ENCODE results near the gene MBOAT1. TPM values are rescaled to one million over a fixed set of nuclear protein-coding genes. Genes with fewer than 3 reads are reported as not detected.

Gene MBOAT1
- total RNA-seq, 4 donors from 2014 or later: 17.3 to 57.0 (median 45.2) TPM

DNA sequence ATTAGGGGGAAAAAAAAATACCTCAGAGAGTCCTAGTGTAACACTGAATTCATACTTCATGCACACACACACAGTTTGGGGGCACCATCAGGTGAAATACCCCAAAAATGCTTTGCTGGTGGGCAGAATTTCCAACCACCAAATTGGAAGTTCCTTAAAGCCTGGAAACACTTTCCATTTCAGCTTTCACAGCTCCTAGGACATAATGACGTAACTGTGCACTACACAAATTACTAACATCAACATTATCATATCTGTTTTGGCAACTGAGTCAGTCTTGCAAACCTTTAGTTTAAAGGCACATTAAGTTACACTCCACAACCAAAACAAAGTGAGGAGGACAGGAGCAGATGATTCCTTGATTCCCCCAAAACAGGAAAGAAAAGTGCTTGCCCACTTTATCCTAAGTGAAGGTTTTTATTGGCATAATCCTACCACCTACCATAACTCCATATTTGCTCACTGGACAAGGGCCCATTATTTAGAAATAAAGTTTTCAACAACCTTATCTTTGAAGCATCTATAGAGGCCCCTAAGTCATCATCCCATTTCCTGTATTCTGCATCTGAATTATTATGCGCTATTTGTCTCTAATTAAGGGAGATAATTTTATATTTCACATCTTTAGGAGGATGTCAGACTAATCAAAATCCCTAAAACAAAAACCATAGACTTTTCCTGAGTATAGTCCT is 3.4 kb downstream of the MBOAT1 start:
- no peaks in the 10 kb centered on the region for H3K9me3 ChIP-seq
- no peaks in the 10 kb centered on the region for H3K27me3 ChIP-seq
- TF ChIP-seq CTCF (IDR thresholded peaks at IDR 0.05) (no peak), POLR2A (IDR thresholded peaks at IDR 0.05) (no peak)
- H3K4me3 ChIP-seq: no peak overlapping the region
- DNase-seq: no peak
- no peaks in the 10 kb centered on the region for H3K36me3 ChIP-seq
- H3K27ac ChIP-seq: peak overlapping the region in 2 of 4 donors; percentile 22 to 89
- H3K4me1 ChIP-seq: peaks cover 0 to 58% (median 0%) of the 10 kb centered on the region in 4 donors

GRCh38 chr6:20207088-20207418 is 5.2 kb downstream of the MBOAT1 start:
- peak overlapping the region in 2 of 4 donors; percentile 2 to 16 for H3K4me3 ChIP-seq
- no peaks in the 10 kb centered on the region for H3K27me3 ChIP-seq
- no peaks in the 10 kb centered on the region for H3K9me3 ChIP-seq
- TF ChIP-seq POLR2A (IDR thresholded peaks at IDR 0.05): no peak
- TF ChIP-seq CTCF (IDR thresholded peaks at IDR 0.05): no peak
- H3K4me1 ChIP-seq: peaks cover 0 to 67% (median 0%) of the 10 kb centered on the region in 4 donors
- H3K27ac ChIP-seq: peak overlapping the region in 2 of 4 donors; percentile 51 to 61
- H3K36me3 ChIP-seq: no peaks in the 10 kb centered on the region
- DNase-seq: no peak

GRCh38 chr6:20205722-20206161 is 6.5 kb downstream of the MBOAT1 start:
- no peaks in the 10 kb centered on the region for H3K27me3 ChIP-seq
- TF ChIP-seq POLR2A (IDR thresholded peaks at IDR 0.05) (no peak), CTCF (IDR thresholded peaks at IDR 0.05) (no peak)
- DNase-seq: no peak
- no peaks in the 10 kb centered on the region for H3K9me3 ChIP-seq
- peaks cover 0 to 73% (median 0%) of the 10 kb centered on the region in 4 donors for H3K4me1 ChIP-seq
- no peaks in the 10 kb centered on the region for H3K36me3 ChIP-seq
- H3K27ac ChIP-seq: peak overlapping the region in 2 of 4 donors; percentile 12 to 51
- no peak overlapping the region for H3K4me3 ChIP-seq

- H3K9me3 ChIP-seq: no peaks in the 10 kb centered on the region
- H3K27me3 ChIP-seq: no peaks in the 10 kb centered on the region
- no peak for DNase-seq
- H3K36me3 ChIP-seq: no peaks in the 10 kb centered on the region
- no peak for TF ChIP-seq POLR2A (IDR thresholded peaks at IDR 0.05)
- no peak for TF ChIP-seq CTCF (IDR thresholded peaks at IDR 0.05)
- peak overlapping the region in 2 of 4 donors; percentile 30 to 32 for H3K27ac ChIP-seq
- peaks cover 0 to 68% (median 0%) of the 10 kb centered on the region in 4 donors for H3K4me1 ChIP-seq
- H3K4me3 ChIP-seq: no peak overlapping the region
Measured at GRCh38 chr6:20204512-20204894, 7.8 kb downstream of the MBOAT1 start.

GRCh38 chr6:20203561-20204511 is 8.4 kb downstream of the MBOAT1 start:
- no peak overlapping the region for H3K4me3 ChIP-seq
- H3K36me3 ChIP-seq: no peaks in the 10 kb centered on the region
- H3K4me1 ChIP-seq: peaks cover 0 to 73% (median 0%) of the 10 kb centered on the region in 4 donors
- no peak for DNase-seq
- peak overlapping the region in 2 of 4 donors; percentile 30 to 32 for H3K27ac ChIP-seq
- no peaks in the 10 kb centered on the region for H3K27me3 ChIP-seq
- TF ChIP-seq CTCF (IDR thresholded peaks at IDR 0.05) (no peak), POLR2A (IDR thresholded peaks at IDR 0.05) (no peak)
- no peaks in the 10 kb centered on the region for H3K9me3 ChIP-seq

Data from Peyer's patch (tissue), 4 donors.